NCI-H2171 treated with DMSO at 0.1 percent for 48 hours (cell line): Measurements from ENCODE around the gene IRF3.
A peak's percentile ranks its signal among the peaks of the same experiment; 100 is the strongest.

ENCODE experiments used
- DNase-seq: peaks from one replicate; lab custom pipeline; 2025; lab: John Stamatoyannopoulos, UW

The IRF3 gene

DNA sequence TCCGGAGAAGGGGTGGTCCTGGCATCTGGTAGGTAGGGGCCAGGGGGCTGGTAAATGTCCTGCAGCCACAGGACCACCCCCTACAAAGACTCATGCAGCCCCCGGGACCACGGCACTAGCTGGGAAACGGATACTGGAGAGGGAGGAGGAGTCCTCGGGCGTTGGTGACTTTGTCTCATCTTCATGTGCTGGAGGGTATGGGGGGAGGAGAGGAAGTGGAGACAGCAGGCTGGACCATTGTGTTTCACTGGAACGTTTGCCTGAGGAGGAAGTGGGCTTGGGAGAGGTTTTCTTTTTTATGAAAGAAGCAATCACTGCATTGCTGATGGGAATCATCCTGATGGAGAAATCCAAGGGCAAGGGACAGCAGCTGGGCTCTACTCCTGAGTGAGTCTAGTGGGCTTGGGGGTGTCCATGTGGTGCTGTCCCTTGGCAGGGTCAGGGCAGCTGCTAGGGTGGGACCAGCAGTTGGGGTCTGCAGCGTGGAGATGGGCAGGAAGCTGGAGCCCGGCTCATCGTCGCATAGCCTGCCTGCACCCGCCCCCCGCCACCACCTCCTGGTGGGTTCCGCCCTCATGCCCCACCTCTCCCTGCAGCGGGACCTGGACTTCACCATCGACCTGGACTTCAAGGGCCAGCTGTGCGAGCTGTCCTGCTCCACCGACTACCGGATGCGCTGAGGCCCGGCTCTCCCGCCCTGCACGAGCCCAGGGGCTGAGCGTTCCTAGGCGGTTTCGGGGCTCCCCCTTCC, 22.1 kb upstream of the IRF3 start:
- DNase-seq = no peak

DNA sequence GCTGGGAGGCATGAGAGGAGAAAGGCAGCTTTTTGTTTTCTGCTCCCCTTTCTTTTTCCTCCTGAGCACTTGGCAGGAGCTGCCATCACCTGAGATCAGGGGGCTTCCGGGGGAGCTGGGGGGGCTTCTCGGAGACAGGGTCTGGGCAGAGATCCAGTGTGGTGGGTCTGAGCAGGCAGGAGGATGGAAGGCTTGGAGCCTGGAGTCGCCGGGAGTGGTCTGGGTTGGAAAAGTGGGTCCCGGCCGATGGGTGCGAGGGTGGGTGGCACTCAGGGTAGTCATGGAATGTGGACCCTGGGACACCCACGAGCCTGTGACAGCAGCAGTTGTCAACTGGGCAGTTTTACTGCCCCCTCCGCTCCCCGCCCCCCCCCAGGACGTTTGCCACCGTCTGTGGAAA, 21.5 kb upstream of the IRF3 start:
- no peak for DNase-seq

DNA sequence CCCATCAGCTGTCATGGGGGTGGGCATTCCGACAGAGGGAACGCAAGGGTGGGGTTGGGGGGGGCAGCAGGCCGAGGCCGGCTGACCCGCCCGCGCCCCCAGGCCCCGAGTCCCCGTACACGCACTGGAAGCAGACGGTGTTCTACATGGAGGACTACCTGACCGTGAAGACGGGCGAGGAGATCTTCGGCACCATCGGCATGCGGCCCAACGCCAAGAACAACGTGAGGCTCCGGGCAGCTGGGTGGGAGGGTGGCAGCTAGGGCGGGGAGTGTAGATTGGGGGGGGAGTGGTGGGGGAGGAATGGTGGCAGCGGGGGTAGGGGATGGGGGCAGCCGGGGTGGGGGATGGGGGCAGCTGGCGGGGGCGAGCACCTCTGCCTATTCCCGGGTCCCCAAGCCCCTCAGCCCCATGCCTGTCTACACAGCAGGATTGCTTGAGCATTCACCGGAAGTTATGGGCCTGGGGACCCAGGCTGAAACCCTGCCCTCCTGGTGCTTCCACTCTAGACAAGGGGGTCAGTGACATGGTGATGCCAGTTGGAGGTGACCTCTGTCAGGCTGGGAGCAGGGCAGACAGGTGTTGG, 20.9 kb upstream of the IRF3 start:
- no peak for DNase-seq

DNA sequence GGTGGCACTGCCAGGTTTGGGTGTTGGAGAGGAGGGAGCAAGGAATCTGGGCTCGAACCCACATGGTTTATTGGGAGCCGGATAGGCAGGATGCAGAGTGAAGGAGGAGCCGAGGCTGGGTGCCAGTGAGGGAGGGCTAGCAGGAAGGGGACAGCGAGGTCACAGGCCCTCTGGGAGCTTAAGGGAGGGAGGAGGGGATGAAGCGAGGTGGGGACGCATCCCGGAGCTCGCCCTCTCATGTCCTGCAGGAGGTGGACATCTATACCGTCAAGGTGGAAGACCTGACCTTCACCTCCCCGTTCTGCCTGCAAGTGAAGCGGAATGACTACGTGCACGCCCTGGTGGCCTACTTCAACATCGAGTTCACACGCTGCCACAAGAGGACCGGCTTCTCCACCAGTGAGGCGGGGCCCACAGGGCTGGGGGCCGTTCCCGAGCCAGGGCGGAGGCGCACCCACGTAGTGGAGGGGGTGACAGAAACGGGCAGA, 20.2 kb upstream of the IRF3 start:
- no peak for DNase-seq

DNA sequence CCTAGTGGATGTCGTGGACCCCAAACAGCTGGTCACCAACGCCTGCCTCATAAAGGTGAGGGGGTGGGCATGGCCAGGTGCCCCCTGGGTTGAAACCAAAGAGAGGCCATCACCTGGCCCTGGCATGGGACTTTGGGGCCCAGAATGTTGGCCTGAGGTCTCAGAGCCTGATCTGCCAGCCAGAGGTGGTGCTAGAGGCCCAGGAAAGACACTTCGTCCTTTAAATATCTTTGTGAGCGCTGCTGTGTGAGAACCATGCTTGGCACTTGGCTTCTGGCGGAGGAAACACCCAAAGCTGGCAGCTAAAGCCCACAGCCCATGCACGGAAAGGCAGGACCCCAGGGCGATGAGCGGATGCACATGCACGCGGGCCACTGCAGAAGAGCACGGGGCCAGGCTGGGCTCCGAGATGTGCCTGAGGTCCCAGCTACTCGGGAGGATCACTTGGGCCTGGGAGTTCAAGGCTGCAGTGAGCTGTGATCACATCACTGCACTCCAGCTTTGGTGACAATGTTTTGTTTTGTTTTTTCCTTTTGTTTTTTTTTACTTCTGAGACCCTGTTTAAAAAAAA, 19.4 kb upstream of the IRF3 start:
- DNase-seq = no peak

DNA sequence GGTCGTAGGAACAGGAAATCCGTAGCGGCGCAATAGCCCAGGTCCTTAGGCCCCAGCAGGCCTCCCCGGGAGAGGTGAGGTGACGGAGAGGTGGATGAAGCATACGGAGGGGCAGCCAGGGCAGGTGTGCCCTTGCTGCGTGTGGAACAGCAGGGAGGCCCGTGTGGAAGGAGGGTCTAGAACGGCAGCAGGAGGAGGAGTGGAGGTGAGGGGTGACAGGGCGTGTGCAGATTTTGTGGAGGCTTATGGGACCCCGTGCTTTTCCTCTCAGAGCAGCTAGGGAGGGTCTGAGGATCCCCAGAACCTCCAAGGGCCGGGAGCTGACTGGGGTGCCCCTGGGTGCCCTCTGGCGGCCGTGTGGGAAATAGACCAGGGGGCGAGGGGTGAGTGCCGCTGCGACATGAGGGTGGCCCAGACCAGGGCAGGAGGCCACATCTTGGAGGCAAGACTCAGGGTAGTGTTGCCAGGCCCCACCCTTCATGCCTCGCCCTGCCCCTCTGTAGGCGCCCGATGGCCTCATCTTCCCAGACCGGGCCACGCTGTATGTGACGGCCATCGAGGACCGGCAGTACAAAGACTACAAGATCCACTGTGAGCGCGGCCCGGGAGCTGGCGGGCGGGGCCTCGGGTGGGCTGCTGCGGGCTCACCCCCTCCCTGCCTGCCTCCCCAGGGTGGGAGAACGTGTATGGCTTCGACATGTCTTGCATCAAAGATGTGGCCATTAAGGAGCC, 18.8 kb upstream of the IRF3 start:
- DNase-seq = peak; percentile 9

DNA sequence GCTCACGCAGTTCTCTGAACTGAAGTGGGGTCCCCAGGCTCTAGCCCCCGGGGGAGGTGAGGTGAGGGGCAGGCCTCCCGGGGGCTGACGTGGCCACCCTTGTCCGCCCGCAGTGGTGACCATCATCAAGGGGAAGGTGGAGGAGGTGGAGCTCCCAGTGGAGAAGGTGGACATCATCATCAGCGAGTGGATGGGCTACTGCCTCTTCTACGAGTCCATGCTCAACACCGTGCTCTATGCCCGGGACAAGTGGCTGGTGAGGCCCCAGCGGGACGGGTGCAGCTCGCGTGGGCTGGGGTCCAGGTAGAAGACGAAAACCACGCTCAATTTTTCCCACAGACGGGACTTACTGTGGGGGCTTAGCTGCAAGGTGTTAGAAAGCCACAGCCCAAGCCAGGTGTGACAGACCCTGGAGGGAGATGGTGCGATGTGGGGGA, 18.2 kb upstream of the IRF3 start:
- no peak for DNase-seq

DNA sequence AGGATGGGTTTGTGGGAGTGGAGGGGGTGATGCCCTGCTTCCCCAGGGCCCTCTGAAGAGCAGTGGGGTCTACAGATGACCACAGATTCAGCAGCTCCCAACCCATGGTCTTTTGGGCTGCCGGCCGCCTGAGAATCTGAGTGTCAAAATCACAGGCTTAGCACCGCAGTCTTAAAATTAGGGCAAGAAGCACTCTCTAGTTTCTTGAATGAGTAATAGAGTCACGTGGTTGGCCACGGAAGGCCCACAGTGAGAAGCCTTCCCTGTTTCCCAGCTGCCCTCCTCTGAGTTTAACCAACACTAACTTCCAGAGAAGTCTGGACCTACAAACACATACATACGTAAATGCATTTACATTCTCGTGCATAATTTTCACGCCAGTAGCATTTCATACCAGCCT, 16.6 kb upstream of the IRF3 start:
- no peak for DNase-seq

DNA sequence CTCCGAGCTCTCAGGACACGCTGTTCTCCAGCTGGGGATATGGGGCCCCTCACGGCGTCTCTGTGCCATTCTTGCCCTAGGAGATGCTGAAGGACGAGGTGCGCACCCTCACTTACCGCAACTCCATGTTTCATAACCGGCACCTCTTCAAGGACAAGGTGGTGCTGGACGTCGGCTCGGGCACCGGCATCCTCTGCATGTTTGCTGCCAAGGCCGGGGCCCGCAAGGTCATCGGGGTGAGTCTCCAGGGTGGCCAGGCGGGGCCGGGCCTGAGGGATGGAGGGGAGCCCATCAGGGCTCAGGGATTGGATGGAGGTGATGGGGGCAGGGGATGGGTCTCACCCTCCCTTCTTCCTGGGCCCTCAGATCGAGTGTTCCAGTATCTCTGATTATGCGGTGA, 16.2 kb upstream of the IRF3 start:
- DNase-seq = no peak

DNA sequence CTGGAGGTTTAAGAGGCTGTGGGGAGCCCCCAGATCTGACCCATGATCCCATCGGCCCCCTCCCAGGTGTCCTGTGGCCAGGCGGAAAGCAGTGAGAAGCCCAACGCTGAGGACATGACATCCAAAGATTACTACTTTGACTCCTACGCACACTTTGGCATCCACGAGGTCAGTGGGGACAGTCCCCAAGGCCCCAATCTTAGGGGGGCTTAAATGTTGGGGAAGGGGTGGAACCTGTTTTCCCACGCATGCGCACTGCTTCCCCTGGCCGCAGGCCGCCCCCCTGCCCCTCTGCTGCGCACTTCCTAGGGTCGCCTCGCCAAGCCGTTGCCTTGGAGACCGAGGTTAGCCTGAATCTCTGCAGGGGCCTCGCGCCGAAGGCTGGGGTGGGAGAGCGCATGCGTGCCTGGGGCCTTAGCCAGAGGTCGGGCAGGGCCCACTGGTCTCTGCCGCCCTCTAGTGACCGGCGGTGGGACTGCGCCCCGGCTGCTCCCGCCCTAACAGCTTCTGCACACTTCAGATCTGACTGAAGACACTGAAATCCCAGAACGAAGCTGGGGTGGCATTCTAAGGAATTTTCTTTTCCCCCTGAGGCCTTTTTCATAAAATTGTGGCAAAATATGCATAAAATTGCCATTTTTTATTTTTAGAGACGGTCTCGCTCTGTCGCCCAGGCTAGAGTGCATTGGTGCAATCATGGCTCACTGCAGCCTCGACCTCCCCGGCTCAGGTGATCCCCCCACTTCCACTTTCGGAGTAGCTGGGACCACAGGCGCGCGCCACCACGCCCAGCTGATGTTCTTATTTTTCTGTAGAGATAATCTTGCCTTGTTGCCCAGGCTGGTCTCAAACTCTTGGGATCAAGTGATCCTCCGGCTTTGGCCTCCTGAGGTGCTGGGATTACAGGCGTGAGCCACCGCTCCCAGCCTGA, 15.0 kb upstream of the IRF3 start:
- peak; percentile 90 for DNase-seq

DNA sequence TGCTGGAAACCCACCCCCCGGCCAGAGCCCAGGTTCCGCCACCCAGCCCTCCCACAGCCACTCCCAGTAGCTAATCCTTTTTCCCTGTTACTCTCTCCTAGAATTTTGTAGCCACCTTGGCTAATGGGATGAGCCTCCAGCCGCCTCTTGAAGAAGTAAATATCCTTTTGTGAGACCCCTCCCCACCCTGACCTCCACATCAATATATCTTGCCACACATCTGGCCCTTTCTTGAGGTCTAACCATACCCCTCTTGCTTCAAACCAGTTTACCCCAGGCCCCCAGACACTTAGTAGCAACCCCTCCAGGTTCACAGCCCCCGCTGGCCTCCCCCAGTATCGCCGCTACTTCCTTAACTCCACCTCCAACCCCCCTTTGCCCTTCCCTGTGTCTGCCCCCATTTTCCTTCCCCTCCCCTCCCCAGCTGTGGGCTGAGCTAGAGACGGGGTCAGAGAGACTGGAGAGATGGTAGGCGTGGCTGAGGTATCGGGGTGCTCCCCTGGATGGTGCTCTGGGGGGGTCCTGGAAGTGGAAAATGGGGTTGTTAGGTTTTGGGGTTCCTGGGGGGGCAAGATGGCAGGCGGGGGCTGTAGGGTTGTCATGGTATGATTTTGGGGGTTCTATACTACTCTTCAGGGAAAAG, 14.2 kb upstream of the IRF3 start:
- no peak for DNase-seq

DNA sequence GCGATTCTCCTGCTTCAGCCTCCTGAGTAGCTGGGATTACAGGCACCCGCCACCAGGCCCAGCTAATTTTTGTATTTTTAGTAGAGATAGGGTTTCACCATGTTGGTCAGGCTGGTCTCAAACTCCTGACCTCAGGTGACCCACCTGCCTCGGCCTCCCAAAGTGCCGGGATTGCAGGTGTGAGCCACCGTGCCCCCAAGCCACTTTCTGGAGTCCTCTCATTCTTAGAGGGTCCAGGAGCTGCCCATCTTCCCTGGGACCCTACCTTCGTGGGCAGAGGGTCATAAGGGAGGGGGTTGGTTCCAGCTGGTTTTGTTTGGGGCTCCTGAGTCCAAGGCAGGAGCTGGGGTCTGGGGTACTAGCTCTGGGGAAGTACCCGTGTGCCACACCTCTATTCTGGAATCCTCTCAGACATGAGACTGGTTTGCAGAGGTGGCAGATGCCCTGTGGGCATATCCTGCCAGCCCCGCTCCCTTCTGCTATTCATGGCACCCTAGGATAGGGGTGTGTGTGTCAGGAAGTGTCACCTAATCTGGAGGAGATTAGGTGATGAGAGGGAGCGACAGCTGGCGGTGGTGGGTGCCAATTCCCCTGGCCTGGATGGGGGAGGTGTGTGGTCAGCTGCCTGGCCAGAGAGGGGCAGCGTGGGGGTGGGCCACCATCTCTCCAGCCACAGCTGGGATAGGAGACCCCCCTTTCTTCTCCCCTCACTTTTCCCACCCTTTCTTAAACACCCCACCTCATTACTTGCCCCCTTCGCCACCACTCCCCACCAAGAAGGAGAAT, 13.5 kb upstream of the IRF3 start:
- no peak for DNase-seq

DNA sequence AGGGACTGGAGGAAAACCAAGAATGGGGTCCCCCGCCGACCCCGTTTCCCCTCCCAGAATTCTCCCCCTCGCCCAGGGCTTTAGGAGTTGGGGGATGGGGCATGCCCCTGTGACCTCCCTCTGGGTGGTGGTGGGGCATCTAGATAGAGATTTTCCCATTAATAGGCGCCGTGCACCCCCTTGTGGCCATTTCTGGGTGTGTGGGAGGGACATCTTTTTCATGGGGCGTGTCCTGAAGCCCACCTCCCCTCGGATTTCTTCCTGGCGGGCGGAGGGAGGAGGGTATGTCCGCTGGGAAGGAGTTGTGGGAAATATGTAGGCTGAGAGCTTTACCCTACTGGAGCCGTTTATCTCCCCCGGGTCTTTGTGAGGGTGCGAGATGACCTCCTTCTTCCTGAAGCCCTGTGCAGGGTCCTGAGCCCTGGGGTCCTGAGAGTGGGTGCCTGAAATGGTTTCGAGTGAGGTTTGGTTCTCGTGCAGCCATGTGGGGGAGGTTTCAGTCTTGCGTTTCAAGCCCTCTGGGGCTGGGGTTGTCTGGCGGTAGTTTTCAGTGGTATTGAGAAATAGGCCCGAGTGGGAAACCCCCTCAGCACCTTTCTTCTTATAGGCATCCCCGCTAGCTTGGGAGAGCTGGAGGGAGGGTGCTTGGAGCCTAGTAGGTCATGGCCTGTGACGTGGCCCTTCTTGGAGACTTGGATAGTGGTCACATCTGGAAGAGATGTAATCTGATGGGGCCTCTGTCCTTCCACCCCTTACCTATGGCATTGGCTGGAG, 12.4 kb upstream of the IRF3 start:
- peak; percentile 73 for DNase-seq

DNA sequence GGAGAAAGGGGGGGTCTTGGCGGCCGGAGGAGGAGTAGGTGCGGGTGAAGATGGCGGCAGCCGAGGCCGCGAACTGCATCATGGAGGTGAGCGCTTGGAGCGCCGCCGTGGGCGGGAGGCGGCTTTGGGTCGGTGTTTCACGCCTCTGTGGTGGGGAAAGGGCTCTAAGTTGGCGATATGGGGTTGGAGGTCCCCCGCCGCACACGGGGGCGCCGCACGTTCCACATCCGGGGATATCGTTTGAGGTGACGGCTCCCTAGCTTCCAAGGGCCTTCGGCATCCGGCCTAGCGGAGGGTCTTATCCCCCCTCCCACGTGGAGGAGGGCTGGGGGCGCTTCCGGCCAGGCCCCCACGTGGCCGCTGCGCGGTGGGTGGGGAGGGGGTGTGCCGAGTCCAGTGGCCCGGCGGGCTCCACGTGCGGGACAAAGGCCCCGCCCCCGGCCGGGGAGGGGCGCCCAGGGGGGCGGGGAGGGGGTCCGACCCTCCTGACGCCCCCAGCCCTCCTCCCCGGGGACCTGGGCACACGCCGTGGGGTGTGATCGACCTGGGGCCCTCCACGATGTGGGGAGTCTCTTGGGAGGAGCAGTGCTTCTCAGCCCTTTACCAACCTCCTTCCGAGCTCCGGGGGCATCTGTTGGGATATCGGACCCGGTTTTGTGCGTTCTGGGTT, 11.7 kb upstream of the IRF3 start, which contains the start of gene PRMT1:
PRMT1 (plus strand) TSS at position 41 of the 670 bp plus-strand sequence; CDS start at position 51, 10 bp downstream.
- peak; percentile 78 for DNase-seq

DNA sequence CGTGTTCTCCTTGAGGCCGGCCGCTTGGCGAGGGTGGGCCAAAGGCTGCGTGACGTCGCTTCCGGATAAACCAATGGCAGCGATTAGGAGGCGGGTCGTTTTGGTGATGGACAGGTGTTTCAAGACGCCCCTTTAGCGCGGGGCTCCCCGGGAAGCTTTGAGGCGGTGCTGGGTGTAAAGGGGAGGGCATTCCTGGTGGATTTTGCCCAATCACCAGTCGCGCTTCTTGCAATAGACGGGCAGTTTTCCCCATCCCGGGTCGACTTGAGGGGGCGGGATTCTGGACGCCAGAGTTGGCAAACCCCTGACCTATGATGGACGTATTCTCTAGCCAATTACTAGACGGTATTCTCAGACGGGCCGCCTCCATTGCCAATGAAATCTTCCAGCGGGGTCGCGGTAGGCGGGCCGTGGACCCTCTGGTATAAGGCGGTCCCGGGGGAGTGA, 11.2 kb upstream of the IRF3 start:
- DNase-seq = peak; percentile 100

DNA sequence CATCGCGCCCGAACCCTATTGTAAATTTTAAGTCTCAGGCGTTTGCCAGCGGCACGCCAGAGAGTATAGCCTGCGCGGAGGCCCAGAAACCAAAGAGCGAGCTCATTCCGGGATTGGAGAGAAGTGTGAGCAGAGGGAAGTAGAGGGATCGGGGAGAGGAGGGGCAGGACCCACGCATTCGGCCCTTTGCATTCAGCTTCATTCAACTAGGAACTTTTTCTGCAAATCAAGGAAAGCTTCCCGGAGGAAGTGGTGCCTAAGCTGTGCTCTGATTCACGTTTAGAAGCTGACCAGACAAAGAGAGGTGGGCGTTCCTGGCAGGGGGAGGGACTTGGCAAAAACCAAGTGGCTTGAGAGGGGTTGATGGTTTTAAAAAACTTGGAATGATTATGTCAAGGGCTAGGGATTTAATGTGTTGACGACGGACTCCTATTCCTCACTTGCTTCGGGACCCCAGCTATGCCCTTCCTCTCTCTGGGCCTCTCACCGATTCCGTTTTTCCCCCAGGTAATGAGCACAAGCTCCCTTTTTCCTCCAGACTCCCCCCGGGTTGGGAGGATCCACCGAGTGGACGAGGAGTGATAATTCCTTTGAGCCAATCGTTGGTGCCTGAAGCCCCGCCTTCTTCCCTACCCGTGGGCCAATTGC, 10.6 kb upstream of the IRF3 start:
- DNase-seq = peak; percentile 95

DNA sequence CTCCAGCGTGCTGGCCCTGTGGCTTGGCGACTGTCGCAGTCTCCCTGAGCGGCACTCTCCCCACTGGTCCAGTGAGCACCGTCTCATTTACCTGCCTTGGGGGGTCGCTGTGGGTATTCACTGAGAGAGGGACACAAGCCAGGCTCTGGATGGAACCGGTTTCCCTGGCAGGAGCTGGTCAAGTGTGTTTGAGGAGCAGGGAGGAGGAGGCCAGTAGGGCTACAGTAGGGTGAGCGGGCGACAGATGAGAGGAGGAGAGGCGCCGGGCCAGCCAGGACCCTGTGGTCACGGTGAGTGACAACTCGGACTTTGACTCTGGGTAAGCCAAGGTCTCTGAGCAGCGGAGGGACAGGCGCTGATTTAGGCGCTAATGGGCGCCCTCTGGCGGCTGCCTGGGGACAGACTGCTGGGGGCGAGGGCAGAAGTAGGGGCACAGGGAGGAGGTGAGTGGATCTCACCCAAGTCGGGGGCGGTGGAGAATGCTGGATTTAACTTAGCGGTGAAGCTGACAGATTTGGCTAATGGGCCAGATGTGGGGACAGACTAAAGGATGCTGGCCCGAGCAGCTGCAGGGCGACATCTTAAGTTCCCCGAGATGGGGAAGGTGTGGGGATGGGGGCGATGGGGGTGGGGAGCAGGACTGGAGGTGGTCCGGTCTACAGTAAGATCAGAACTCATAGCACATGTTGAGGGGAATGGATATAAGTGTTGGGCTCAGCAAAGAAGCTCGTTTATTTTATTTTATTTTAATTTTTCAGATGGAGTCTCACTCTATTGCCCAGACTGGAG, 6.7 kb upstream of the IRF3 start:
- DNase-seq = peak; percentile 65
